T-helper 1 cell (primary cell): Measurements from ENCODE around the gene KLHL14.

Experiments used
- DNase-seq, 5 donors: peaks; one replicate each; pipeline ENCODE4 v3.0.0-alpha.2; 2012 to 2020

The KLHL14 gene

GRCh38 chr18:32629292-32629691 is 143.5 kb downstream of the KLHL14 start:
- no peak for DNase-seq

DNA sequence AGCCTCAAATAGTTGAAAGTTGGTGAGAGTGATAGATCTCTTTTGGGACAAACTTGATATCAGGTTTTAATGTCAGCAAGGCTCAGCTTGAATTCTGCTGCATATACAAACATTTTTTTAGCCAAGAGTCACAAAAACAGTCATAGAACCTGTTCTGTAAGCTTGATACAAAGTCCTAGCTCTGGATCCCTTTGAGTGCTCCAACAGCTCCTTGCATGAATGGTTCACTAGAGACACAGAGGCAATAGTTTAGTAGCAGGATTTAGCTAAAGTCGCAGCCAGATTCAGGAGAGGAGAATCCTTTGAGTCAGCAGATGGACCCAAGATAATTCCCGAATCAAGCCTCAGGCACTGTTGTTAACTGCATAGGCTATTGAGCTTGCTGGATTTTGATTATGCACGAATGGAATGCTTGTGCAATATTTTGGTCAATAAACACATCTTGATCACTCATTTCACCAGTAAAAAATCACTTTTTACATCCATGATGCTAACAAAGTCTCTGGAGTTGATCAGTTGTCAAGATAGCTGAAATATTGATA is 148.6 kb downstream of the KLHL14 start:
- DNase-seq: no peak

DNA sequence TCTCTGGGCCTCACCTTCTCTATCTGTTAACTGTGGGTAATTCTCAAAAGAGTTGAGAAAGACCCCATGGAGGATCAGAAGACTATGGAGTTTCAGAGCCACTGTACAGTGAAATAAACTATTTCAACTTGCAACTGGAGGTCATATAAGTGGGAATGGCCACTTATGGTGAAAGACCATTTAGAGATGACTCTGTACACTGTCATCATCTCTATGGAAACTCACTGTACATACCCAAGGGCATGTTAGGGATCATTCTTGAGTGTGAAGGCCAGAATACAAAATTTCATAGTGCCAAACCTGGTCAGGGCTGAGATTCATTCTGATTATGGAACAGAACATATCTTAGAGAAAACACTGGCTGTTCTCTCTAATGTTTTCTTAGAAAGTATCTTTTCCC is 149.3 kb downstream of the KLHL14 start:
- DNase-seq: no peak
